Psoas muscle (tissue), 8 donors: Measurements from ENCODE around the gene GPR45. TPM values are rescaled to one million over a fixed set of nuclear protein-coding genes. Genes with fewer than 3 reads are reported as not detected.

ENCODE experiments used
- ATAC-seq, 4 donors: fragments of 200-7000 bp; cut with Tn5 transposase; one replicate each; pipeline ENCODE4 v1.9.1; 2020; ENCODE audit warnings: moderate library complexity in 3 of 4, mild to moderate bottlenecking in 2 of 4
- DNase-seq, 2 donors: peaks; one replicate each; pipeline ENCODE4 v3.0.0-alpha.2; 2020
- H3K27ac ChIP-seq: fragments of 200-600 bp; one replicate; pipeline ENCODE4 v1.8.0; 2022
- H3K27me3 ChIP-seq, 3 donors: fragments of 200-600 bp in 1 of 3; one replicate each; pipeline versions ENCODE4 v1.6.1 to v1.8.0; 2013 to 2022; ENCODE audit warnings: low read length in 2 of 3, mild to moderate bottlenecking in 2 of 3, moderate library complexity in 1 of 3; ENCODE audit not compliant: insufficient read depth in 3 of 3
- H3K36me3 ChIP-seq, 2 donors: fragments of 200-600 bp in 1 of 2; one replicate each; pipeline versions ENCODE4 v1.6.1 to v1.8.0; 2013 to 2022; ENCODE audit warnings: low read depth in 1 of 2, mild to moderate bottlenecking in 1 of 2, moderate library complexity in 1 of 2; ENCODE audit not compliant: insufficient read depth in 1 of 2
- H3K4me1 ChIP-seq: fragments of 200-600 bp; one replicate; pipeline ENCODE4 v1.8.0; 2022
- H3K4me3 ChIP-seq: fragments of 200-600 bp; one replicate; pipeline ENCODE4 v1.8.0; 2022; ENCODE audit warnings: mild to moderate bottlenecking
- H3K9me3 ChIP-seq: fragments of 200-600 bp; one replicate; pipeline ENCODE4 v1.8.0; 2022
- WGBS, 3 donors: extraction: QIAGEN DNeasy Blood & Tissue Kit; methylation state at CpG; one replicate each; pipeline versions ENCODE4 v1.1.6 to v1.1.7; 2013; 5-methylcytosine and 5-hydroxymethylcytosine counted together
- intact Hi-C, 2 donors: fragments of 100-400 bp; cut with DNase I; formaldehyde crosslinking; loops; one replicate each; pipeline versions ENCODE4 v1.11.0 to v1.14.2; 2022
- polyA plus RNA-seq, 3 donors: library from polyadenylated mRNA; stranded (reverse); fragments of 200-250 nt; gene quantifications; one replicate each; pipeline ENCODE4 v1.2.3, GENCODE V29; 2013
- total RNA-seq, 4 donors: library from RNA; stranded (reverse); fragmentation: NEBNext Ultra II Directional in 2 of 4; extraction: Animal tissue kit (Norgen Biotek cat#: 25700) in 2 of 4; gene quantifications; one replicate each; pipeline versions ENCODE4 v1.2.1 to v1.2.4, GENCODE V29; 2021 to 2023
- TF ChIP-seq, protein P1 (sequence below): fragments of 200-600 bp; IDR thresholded peaks from one replicate; pipeline ENCODE4 v1.8.0; 2022; ENCODE audit warnings: antibody characterized with exemption
- donor health status: healthy with polysubstance abuse.
- donor health status: DM: no; HTN: no; CAD: no; lungs with moderate emphysema.
- donor health status: Bipolar disorder and iron deficiency.
- donor health status: healthy.
- donor health status: DM: yes; HTN: yes; CAD: no.
- donor health status: DM: no; HTN: no; CAD: no.
- donor health status: DM: no; HTN: no; CAD: no.
- donor health status: DM: yes; HTN: yes; CAD: no.

Gene GPR45
- total and polyA plus RNA-seq, 7 donors, result 0.03 TPM; not detected in 6

DNA sequence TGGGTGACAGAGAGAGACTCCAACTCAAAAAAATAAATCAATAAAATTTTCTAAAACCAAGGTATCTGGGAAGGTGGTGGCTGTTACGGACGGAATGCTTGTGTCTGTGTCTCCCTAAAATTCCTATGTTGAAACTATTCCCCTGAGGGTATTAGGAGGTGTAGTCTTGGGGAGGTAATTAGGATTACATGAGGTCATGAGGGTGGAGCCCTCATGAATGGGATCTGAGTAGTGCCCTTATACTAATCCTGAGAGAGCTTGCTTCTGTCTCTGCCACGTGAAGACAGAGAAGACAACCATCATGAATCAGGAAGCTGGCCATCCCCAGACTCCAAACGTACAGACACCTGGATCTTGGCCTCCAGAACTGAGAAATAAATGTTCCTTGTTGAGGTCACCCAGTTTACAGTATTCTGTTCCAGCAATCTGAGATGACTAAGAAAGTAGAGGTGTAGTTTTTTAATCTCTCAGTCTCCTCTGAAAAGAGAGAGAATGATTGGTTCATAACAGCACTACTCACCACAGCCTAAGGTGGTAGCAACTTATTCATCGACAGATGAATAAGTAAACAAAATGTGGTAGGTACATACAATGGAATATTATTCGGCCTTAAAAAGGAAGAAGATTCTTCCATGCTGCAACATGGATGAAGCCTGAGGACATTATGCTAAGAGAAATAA is 49.6 kb downstream of the GPR45 start:
- H3K9me3 ChIP-seq, result no peaks in the 10 kb centered on the region

DNA sequence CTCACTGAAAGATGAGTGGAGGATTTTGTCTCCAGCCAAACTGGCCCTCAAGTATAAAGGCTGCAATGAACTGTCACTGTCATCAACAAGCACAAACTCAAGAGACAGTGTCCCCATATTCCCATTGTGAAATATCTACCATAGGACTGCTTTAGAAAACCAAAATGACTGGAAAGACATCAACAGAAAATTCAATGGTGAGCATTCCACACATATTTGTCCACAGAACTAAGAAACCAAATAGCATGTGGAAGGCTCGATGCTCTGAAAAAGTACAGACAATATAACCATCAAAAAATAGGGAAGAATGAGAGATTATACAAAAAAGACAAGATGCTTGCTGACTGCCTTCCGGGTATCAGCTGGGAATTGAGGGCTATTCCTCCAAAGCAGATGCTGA is 50.4 kb downstream of the GPR45 start:
- H3K27me3 ChIP-seq, result no peaks in the 10 kb centered on the region
- TF ChIP-seq, protein P1, sequence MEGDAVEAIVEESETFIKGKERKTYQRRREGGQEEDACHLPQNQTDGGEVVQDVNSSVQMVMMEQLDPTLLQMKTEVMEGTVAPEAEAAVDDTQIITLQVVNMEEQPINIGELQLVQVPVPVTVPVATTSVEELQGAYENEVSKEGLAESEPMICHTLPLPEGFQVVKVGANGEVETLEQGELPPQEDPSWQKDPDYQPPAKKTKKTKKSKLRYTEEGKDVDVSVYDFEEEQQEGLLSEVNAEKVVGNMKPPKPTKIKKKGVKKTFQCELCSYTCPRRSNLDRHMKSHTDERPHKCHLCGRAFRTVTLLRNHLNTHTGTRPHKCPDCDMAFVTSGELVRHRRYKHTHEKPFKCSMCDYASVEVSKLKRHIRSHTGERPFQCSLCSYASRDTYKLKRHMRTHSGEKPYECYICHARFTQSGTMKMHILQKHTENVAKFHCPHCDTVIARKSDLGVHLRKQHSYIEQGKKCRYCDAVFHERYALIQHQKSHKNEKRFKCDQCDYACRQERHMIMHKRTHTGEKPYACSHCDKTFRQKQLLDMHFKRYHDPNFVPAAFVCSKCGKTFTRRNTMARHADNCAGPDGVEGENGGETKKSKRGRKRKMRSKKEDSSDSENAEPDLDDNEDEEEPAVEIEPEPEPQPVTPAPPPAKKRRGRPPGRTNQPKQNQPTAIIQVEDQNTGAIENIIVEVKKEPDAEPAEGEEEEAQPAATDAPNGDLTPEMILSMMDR, result no peak
- WGBS, 3 donors, result 76 to 92% (median 80%) methylated on average over 2 of the region's 2 CpGs
- H3K27ac ChIP-seq, result no peak overlapping the region
- intact Hi-C loops, result no loop called here
- ATAC-seq, result no peak
- H3K36me3 ChIP-seq, result peaks cover 4 to 90% of the 10 kb centered on the region in 2 donors
- H3K9me3 ChIP-seq, result no peaks in the 10 kb centered on the region
- no peaks in the 10 kb centered on the region for H3K4me1 ChIP-seq
- no peak for DNase-seq
- H3K4me3 ChIP-seq, result no peak overlapping the region

More for the DNA sequence above, 49.6 kb downstream of the GPR45 start:
- ATAC-seq (no peak), DNase-seq (no peak)
- H3K36me3 ChIP-seq, result peaks cover 6 to 90% of the 10 kb centered on the region in 2 donors
- H3K27ac ChIP-seq, result no peak overlapping the region
- H3K27me3 ChIP-seq, result no peaks in the 10 kb centered on the region
- TF ChIP-seq, protein P1, result no peak
- H3K4me3 ChIP-seq, result no peak overlapping the region
- no peaks in the 10 kb centered on the region for H3K4me1 ChIP-seq
- intact Hi-C loops, result no loop called here
- 94 to 97% (median 95%) methylated on average over 6 of the region's 6 CpGs for WGBS, 3 donors

Other genes starting within 250 kb of the GPR45 start
- gene MRPS9, start 203.7 kb upstream of the GPR45 start, total RNA-seq, result 10 to 100 TPM; 41.3 to 62.4 (median 53.7) TPM
- gene MRPS9, start 203.7 kb upstream of the GPR45 start, polyA plus RNA-seq, result 10 to 100 TPM; 44.8 to 61.8 (median 49.8) TPM
- 10 to 100 TPM; 13.3 to 21.4 (median 16.8) TPM for gene TGFBRAP1, start 88.0 kb downstream of the GPR45 start, total RNA-seq
- gene TGFBRAP1, start 88.0 kb downstream of the GPR45 start, polyA plus RNA-seq, result 10 to 100 TPM in 1 of 3 donors, 1 to 10 TPM in 2; 5.4 to 18.2 (median 8.8) TPM
- gene C2orf49, start 95.8 kb downstream of the GPR45 start, total RNA-seq, result 10 to 100 TPM; 14.8 to 19.4 (median 15.5) TPM
- 10 to 100 TPM; 13.2 to 24.6 (median 14.3) TPM for gene C2orf49, start 95.8 kb downstream of the GPR45 start, polyA plus RNA-seq
- 100 to 1,000 TPM in 1 of 4 donors, 10 to 100 TPM in 3; 33.5 to 114 (median 51.7) TPM for gene FHL2, start 157.3 kb downstream of the GPR45 start, total RNA-seq
- 10 to 100 TPM; 24.7 to 40.9 (median 28.5) TPM for gene FHL2, start 157.3 kb downstream of the GPR45 start, polyA plus RNA-seq